Fibroblast of mammary gland (primary cell): ENCODE results near the gene TAF13.

Experiments used
- DNase-seq: peaks from one replicate; pipeline ENCODE4 v3.0.0-alpha.2; 2010; ENCODE audit warnings: low read depth
- H3K4me3 ChIP-seq: 2 replicates; pipeline ENCODE4 v1.5.1; 2011; ENCODE audit warnings: low read depth, mild to moderate bottlenecking, low read length, moderate library complexity; ENCODE audit not compliant: control insufficient read depth
- CTCF ChIP-seq: conservative IDR thresholded peaks from 2 replicates; pipeline ENCODE4 v1.5.1; 2011; ENCODE audit warnings: low read depth, low read length, inconsistent platforms; ENCODE audit not compliant: control insufficient read depth, insufficient read depth

Gene TAF13

GRCh38 chr1:109105881-109106280 lies 30.1 kb upstream of the TAF13 start:
- TF ChIP-seq CTCF: no peak
- H3K4me3 ChIP-seq: no peak overlapping the region
- DNase-seq: no peak

DNA sequence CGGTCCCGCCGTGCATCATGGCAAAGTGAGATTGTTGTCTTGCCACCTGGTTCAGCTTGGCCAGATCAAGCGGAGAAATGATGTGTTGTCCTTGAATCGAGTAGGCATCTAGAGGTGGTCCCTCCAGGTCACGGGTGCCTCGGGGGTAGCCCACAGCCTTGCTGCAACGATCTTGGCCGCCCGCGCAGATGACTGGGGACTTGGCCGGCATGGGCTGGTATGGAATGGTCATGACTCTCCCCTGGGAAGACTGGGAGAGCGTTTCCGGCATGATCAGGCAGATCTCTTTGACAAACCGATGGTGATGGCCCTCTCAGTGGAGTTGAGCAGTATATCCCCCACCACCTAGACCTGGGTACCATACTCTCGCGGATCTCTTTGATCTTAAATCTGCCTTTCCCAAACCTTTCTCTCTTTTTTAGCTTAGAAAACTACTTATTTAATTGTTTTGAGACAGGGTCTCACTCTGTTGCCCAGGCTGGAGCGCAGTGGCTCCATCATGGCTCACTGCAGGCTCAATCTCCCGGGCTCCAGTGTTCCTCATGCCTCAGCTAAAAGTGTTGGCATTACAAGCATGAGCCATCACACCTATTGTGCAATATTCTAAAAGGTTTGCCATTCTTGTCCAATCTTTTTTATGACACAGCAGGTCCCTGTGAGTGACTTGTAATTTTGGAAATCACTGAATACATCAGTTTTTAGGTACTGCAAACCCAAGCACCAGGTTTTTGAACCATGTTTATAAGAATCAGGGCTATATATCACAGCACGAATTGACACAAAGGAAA lies 28.8 kb upstream of the TAF13 start:
- DNase-seq: peak; percentile 41
- no peak overlapping the region for H3K4me3 ChIP-seq
- TF ChIP-seq CTCF: no peak

DNA sequence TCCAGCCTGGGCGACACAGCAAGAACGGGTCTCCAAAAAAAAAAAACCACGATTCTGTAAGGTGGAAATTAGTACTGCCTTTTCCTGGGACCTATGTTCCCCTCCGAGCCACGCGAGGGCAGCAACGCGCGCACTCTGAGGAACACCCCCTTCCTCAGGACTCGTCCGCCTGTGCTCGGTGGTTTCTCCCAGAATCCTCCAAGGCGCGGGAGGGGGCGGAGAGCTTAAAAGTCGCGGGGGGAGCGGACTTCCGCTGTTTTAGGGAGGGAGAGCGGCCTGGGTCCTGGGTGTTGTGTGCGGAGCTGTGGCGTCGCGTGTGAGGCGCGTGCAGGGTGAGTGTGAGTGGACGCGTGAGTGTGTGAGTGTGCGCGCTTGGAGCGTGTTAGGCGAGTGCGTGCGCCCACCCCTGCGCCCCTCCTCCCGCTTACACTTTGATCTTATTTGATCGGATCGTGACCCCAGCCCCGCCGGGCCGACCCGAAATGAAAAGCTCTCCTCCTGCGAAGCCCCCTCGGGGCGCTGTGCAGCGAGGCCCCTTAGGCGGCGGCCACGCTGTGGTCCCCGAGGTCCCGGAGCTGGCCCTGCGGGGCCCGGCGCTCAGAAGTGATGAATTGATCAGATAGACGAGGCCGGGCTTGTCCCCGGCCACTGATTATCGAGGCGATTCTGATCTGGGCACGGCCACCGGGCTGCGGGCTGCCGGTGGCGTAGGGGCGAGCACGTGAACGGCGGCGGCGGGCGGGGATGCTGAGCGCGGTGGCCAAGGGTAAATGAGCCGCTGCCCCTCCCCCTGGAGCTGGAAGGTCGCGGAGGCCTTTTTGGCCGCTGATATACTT lies 24.4 kb upstream of the TAF13 start:
- DNase-seq: peak; percentile 97
- peak; percentile 82 for TF ChIP-seq CTCF
- H3K4me3 ChIP-seq: peak overlapping the region; percentile 92

GRCh38 chr1:109096120-109096519 lies 20.3 kb upstream of the TAF13 start:
- TF ChIP-seq CTCF: no peak
- no peak overlapping the region for H3K4me3 ChIP-seq
- DNase-seq: no peak

DNA sequence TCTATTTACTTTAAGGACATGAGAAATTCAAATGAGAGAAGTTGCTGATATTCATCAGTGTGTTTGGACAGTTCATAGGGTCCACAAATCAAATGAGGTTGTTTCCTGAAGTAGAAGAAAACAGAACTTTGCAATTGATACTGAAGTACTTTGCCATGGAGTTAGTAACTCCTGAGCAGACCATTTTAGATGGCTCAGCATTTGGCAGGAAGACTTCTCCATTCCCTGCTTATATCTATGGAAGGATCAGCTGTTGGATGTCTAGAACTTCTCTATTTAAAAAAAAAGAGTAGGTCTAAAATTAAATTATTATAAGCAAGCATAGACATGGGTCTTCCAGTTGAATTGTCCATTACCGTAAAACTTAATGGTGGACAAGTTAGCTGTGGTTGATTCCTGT lies 19.8 kb upstream of the TAF13 start:
- H3K4me3 ChIP-seq: no peak overlapping the region
- DNase-seq: no peak
- TF ChIP-seq CTCF: no peak

DNA sequence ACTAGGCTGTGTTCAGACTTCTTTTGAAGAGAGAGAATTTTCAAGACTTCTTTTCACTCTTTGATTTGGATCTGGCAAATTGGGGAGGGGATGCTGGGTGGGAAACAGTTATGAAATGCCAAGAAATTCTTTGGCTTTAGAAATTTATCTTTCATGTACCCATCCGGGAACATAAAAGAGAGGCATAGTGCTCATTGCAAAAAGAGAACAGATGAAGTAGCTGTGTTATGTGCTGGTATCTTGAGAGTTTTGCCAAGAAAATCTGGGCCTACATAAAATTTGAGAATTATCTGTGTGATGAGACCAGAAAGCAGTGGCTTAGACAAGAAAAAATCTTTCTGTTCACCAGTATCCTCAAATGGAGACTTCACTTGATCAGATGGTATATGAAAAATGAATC lies 19.1 kb upstream of the TAF13 start:
- H3K4me3 ChIP-seq: no peak overlapping the region
- no peak for DNase-seq
- TF ChIP-seq CTCF: no peak
